IPS DF 6.9 (cell line): Measurements from ENCODE around the gene STXBP6.
"Not testable (repeated sequence)": the region's sequence is repeated elsewhere in the genome, so short reads cannot be mapped to it uniquely, and the experiment has no call there.

ENCODE experiments used
- DNase-seq: peaks from one replicate; pipeline ENCODE4 v3.0.0-alpha.2; 2013; ENCODE audit warnings: low read depth, low spot score
- H3K27ac ChIP-seq: one replicate; pipeline ENCODE4 v1.5.1; 2013; ENCODE audit warnings: low read length, control low read depth
- H3K27me3 ChIP-seq: 2 replicates; pipeline ENCODE4 v1.6.1; 2013; ENCODE audit warnings: mild to moderate bottlenecking, low read length; ENCODE audit not compliant: control insufficient read depth, insufficient read depth
- H3K36me3 ChIP-seq: 2 replicates; pipeline ENCODE4 v1.6.1; 2013; ENCODE audit warnings: low read length; ENCODE audit not compliant: control insufficient read depth, insufficient read depth
- H3K4me1 ChIP-seq: 2 replicates; pipeline ENCODE4 v1.6.1; 2013; ENCODE audit warnings: low read length; ENCODE audit not compliant: control insufficient read depth, insufficient read depth
- H3K4me3 ChIP-seq: 2 replicates; pipeline ENCODE4 v1.5.1; 2013; ENCODE audit warnings: mild to moderate bottlenecking, low read length
- H3K9me3 ChIP-seq: 2 replicates; pipeline ENCODE4 v1.6.1; 2013; ENCODE audit warnings: low read length, inconsistent platforms; ENCODE audit not compliant: control insufficient read depth, insufficient read depth
- whole genome bisulfite sequencing: extraction: QIAGEN DNeasy Blood & Tissue Kit; methylation state at CpG from one replicate; pipeline ENCODE4 v1.1.7; 2013; ENCODE audit warnings: mixed read lengths, missing lambda C conversion rate; ENCODE audit not compliant: insufficient read length, insufficient coverage; 5-methylcytosine and 5-hydroxymethylcytosine counted together

The STXBP6 gene

DNA sequence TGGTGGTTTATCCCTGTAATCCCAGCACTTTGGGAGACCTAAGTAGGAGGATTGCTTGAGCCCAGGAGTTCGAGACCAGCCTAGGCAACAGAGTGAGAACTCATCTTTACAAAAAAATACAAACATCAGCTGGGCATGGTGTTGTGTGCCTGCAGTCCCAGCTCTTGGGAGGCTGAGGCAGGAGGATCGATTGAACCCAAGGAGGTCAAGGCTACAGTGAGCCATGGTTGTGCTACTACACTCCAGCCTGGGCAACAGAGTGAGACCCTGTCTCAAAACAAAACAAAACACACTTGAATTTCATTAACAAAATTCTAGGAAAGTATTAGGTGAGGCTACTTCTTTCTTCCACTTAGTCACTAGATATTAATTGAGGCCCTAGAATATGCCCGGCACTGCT lies 77.1 kb downstream of the STXBP6 start:
- DNase-seq: no peak
- Histone ChIP-seq H3K27me3 (no peaks in the 10 kb centered on the region), H3K27ac (no peak overlapping the region), H3K4me3 (no peak overlapping the region), H3K4me1 (no peaks in the 10 kb centered on the region), H3K36me3 (no peaks in the 10 kb centered on the region), H3K9me3 (no peaks in the 10 kb centered on the region)
- no CpG with 5 or more reads among the region's 3 CpGs for WGBS

DNA sequence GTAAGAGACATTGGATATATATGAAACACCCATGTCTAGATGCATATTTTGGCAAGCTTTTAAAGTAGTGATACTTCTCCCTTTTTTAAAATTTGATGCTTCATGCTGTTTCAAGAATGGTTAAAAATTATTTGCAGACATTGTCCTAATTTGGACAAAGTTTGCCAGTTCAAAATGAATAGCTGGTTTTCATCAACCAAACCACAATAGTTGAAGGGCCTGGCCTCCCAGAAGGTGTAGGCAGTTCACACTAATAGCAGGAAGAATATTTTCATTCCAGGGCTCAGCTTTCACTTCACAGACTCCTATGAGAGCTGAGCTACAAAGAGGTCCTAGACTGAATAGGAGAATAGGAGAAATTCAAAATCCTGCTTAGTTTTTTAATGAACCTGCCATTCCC lies 78.7 kb downstream of the STXBP6 start:
- Histone ChIP-seq H3K27me3 (no peaks in the 10 kb centered on the region), H3K4me3 (no peak overlapping the region), H3K27ac (no peak overlapping the region), H3K9me3 (no peaks in the 10 kb centered on the region), H3K4me1 (no peaks in the 10 kb centered on the region), H3K36me3 (no peaks in the 10 kb centered on the region)
- no peak for DNase-seq

DNA sequence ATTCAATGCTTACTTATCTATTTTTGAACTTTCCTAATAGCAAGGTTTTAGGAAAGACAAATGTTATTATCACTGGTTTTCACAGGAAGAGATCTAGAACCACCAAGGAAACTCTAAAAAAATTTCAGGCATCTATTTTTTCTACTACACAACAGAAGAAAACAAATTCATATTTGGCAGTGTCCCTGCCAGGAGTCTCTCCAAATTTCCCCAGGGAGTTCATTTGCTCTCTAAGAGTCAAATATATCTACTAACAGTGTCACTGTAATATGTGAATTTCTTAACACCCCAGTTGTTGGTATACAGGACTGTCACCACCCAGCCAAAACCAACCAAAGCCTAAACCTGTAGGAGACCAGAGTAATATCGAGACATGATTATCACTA lies 83.4 kb downstream of the STXBP6 start:
- Histone ChIP-seq H3K9me3 (no peaks in the 10 kb centered on the region), H3K4me3 (no peak overlapping the region), H3K27me3 (no peaks in the 10 kb centered on the region), H3K27ac (no peak overlapping the region), H3K36me3 (no peaks in the 10 kb centered on the region), H3K4me1 (no peaks in the 10 kb centered on the region)
- no peak for DNase-seq
- no CpG with 5 or more reads among the region's 1 CpG for WGBS

DNA sequence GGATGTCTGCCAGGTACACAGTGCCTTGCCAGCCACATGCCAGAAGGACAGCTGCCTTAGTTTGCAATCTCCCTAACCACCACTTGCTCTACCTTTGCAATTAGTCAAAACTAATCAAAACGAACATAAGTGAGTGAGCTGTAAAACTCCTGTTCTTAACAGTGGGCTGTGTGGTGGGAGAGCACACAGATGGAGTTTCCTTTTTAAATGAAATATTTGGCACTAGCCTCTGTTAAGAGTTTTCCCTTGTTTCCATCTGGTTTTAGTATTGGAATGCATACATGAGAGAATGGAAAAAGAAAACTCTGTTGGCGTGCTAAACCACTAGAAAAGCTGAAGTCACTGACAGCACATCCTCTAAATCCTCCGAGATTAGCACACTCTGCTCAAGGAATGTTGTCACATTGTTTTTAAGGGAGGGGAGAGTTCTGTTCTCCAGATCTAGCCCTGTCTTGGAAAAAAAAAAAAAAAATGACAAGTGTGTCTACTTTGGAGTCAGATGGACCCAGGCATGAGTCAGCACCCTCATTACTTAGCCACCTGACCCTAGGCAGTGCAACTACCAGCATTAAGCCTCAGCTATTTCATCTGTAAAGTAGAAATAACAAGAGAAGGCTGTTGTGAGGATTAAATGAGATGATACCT lies 83.9 kb downstream of the STXBP6 start:
- no CpG with 5 or more reads among the region's 3 CpGs for WGBS
- Histone ChIP-seq H3K27me3 (no peaks in the 10 kb centered on the region), H3K36me3 (no peaks in the 10 kb centered on the region), H3K4me1 (no peaks in the 10 kb centered on the region), H3K4me3 (no peak overlapping the region), H3K27ac (no peak overlapping the region), H3K9me3 (no peaks in the 10 kb centered on the region)
- no peak for DNase-seq

DNA sequence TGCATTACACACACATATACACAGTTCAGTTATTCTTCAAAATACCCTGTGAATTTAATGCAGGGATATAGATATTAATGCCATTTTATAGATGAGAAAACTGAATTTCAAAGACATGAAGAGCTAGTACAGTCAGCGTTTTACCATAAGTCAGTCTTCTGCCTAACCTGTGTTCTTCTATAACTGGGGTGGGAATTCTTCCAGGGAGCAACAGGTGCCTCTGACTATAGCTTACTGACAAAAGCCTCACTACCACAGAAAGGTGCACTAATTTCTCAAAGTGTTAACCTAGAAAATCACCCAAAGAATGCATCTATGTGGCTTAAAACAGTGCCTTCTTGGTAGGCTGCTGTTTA lies 84.4 kb downstream of the STXBP6 start:
- Histone ChIP-seq H3K4me1 (no peaks in the 10 kb centered on the region), H3K4me3 (no peak overlapping the region)
- WGBS: no CpG with 5 or more reads among the region's 1 CpG

DNA sequence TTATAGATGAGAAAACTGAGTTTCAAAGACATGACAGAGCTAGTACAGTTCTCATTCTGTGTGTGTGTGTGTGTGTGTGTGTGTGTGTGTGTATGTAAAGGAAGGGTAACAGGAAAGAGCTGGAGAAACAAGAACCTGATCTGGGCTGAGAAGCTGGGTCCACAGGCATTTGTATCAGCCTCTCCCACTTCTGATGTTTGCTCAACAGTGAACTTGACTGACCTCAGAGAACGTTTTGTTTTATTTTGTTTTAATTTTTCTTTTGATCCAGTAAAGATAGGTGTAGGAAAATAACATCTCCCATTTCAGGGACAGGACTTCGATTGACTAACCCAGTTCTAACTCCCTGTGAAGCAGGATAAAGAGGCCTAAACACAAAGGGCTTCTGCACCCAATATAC lies 85.4 kb downstream of the STXBP6 start:
- H3K9me3 ChIP-seq: no peaks in the 10 kb centered on the region
- no CpG with 5 or more reads among the region's 2 CpGs for WGBS
- H3K27me3 ChIP-seq: no peaks in the 10 kb centered on the region; the same call in 1 of the 2 replicates
- no peak overlapping the region for H3K4me3 ChIP-seq
- no peaks in the 10 kb centered on the region for H3K4me1 ChIP-seq
- DNase-seq: no peak
- no peak overlapping the region for H3K27ac ChIP-seq
- no peaks in the 10 kb centered on the region for H3K36me3 ChIP-seq

More for the DNA sequence above, 84.4 kb downstream of the STXBP6 start:
- no peaks in the 10 kb centered on the region for H3K9me3 ChIP-seq
- no peaks in the 10 kb centered on the region for H3K36me3 ChIP-seq
- no peak for DNase-seq
- H3K27ac ChIP-seq: no peak overlapping the region
- no peaks in the 10 kb centered on the region for H3K27me3 ChIP-seq

DNA sequence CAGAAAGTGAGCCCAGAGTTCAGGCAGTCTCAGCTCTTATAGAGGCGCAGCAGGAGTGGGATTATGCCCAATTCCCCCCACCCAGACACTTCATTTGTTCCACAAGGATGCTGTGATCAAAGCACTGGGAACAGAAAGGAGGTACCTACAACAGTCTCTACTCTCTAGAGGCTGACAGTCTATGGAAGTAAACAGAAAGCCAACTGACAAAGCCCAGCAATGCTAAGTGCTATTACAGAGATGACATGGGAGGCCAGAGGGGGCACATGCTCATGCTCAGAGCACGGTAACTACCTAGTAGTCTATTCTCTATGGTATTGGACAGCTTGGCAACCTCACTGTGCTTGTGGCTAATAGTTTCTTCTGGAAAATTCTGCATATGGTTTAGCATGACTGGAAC lies 85.9 kb downstream of the STXBP6 start:
- H3K27me3 ChIP-seq: no peaks in the 10 kb centered on the region; the same call in 1 of the 2 replicates
- H3K9me3 ChIP-seq: no peaks in the 10 kb centered on the region
- no peaks in the 10 kb centered on the region for H3K4me1 ChIP-seq
- WGBS: no CpG with 5 or more reads among the region's 2 CpGs
- H3K4me3 ChIP-seq: no peak overlapping the region
- DNase-seq: no peak
- H3K27ac ChIP-seq: no peak overlapping the region
- no peaks in the 10 kb centered on the region for H3K36me3 ChIP-seq

DNA sequence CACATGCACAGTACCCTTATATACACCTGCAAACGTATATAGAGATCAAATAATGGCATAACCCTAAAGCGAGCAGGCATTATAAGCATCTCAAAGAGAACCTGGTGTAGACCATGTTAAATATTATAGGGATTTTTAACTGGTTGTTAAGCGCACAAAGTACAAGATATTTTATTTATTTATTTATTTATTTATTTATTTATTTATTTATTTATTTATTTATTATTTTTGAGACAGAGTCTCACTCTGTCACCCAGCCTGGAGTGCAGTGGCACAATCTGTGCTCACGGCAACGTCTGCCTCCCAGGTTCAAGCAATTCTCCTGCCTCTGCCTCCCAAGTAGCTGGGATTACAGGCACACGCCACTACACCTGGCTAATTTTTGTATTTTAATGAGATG lies 87.8 kb downstream of the STXBP6 start:
- not testable (repeated sequence) for H3K27me3 ChIP-seq, H3K9me3 ChIP-seq, H3K4me3 ChIP-seq, H3K4me1 ChIP-seq, DNase-seq, H3K36me3 ChIP-seq, H3K27ac ChIP-seq
- no CpG with 5 or more reads among the region's 6 CpGs for WGBS

DNA sequence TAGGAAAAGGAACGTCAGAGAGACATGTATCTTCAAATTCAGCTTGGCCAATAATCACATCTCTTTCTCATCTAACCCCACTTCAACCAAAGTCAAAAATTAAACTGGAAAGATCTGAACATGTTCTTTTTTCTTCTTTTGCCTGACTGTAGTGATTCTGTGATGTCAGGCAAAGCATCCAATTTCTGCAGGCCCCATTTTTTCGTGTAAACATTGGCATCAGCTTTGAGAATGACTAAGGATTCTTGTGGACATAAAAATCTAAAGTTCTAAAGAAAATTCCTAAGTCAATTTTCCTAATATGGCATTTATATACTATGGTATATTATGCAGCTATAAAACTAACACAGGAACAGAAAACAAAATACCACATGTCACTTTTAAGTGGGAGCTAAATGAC lies 89.1 kb downstream of the STXBP6 start:
- Histone ChIP-seq H3K27ac (no peak overlapping the region), H3K27me3 (no peaks in the 10 kb centered on the region; the same call in 1 of the 2 replicates), H3K36me3 (no peaks in the 10 kb centered on the region), H3K9me3 (no peaks in the 10 kb centered on the region), H3K4me1 (peaks cover 1% of the 10 kb centered on the region; the same call in 1 of the 2 replicates), H3K4me3 (no peak overlapping the region)
- no peak for DNase-seq
- WGBS: no CpG with 5 or more reads among the region's 2 CpGs

DNA sequence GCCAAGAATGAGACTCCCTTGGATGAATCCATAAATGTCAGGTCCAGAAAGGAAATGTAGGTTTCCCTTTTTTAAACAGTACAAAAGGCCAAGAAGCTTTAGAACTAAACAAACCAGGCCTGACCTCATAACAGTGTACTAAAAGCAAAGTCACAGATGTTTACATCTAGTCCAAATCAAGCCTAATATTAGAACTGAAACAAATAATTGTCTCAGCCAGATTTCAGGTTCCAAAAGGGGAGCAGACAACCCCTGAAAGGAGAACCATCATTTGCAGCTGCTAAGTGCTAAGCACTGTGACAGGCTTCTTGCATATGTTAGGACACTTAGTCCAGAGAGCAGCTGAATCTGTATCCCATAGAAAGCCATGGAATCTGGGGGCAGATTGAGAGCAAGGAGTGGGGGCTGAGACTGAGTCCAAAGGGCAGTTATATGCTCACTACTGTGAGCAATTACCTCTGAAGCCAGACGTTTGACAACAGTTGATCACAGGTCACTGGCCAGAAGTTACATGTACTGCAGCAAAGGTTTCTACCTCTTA lies 90.1 kb downstream of the STXBP6 start:
- H3K9me3 ChIP-seq: no peaks in the 10 kb centered on the region
- DNase-seq: no peak
- H3K4me1 ChIP-seq: peaks cover 1% of the 10 kb centered on the region; the same call in 1 of the 2 replicates
- H3K36me3 ChIP-seq: no peaks in the 10 kb centered on the region
- WGBS: no CpG with 5 or more reads among the region's 1 CpG
- no peak overlapping the region for H3K4me3 ChIP-seq
- H3K27ac ChIP-seq: no peak overlapping the region
- no peaks in the 10 kb centered on the region; the same call in 1 of the 2 replicates for H3K27me3 ChIP-seq

DNA sequence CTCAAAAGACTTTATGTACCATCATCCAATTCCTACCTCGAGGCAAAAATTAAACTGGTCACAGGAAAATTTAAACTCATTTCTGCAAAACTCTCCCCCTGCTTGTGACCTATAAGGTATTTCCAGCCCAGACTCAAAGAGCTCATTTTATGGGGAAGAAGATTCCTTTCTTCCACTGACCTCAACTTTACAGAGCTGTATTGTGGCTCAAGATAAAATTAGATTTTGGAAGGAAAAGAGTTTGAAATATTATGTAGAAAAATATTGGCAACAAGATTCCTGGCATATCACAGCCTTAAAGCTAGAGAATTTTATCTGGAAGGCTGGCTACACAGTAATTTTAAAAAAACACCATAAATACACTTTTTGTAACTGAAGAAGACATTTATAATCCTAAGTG lies 91.7 kb downstream of the STXBP6 start:
- no CpG with 5 or more reads among the region's 1 CpG for WGBS
- Histone ChIP-seq H3K27ac (no peak overlapping the region), H3K27me3 (no peaks in the 10 kb centered on the region; the same call in 1 of the 2 replicates), H3K9me3 (no peaks in the 10 kb centered on the region), H3K4me1 (peaks cover 3% of the 10 kb centered on the region), H3K36me3 (no peaks in the 10 kb centered on the region), H3K4me3 (no peak overlapping the region)
- no peak for DNase-seq
